ENCODE results near the gene RAC3. TPM values are rescaled to one million over a fixed set of nuclear protein-coding genes. Genes with fewer than 3 reads are reported as not detected.
A peak's percentile ranks its signal among the peaks of the same experiment; 100 is the strongest.

RAC3 gene
- total RNA-seq, 1 donor from 2014 or later: 31.6 TPM

DNA sequence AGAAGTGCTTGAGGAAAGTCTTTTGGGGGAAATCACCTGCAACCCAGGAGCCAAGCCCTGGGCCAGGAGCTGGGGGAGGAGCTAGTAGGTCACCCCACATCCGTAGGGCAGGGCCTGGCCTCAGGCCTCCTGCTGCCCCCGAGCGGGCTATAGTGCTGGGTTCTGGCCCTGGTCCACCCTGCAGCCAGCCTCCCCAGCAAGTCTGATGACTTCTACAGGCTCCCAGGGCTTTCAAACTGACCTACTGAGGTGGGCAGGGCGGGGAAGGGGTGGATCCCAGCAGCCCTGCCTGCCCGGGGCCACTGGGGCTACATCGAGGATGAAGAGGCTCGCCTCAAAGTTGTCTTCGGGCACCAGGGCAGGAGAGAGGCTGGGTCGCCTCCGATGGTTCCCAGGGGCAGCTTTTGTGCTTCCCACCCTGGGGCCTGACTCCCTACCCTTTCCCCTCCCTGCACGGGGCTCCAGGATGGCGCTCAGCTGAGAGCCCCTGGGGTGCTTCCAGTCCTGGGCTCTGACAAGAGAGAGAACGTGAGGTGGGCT, 13.8 kb upstream of the RAC3 start:
- Histone ChIP-seq H3F3A (ENCODE audit: low read depth) (peaks cover 15% of the 10 kb centered on the region), H3K4me2 (no peak overlapping the region), H3K79me2 (ENCODE audit: low read depth) (peaks cover 15% of the 10 kb centered on the region), H2AFZ (replicated peaks) (no peak overlapping the region), H3K9ac (no peak overlapping the region), H4K20me1 (ENCODE audit: low read depth) (peaks cover 29% of the 10 kb centered on the region), H3K27me3 (no peaks in the 10 kb centered on the region), H3K9me3 (ENCODE audit: low read depth) (no peaks in the 10 kb centered on the region), H3K4me3 (no peak overlapping the region), H3K4me1 (peaks cover 6% of the 10 kb centered on the region), H3K27ac (peak overlapping the region; percentile 29), H3K36me3 (no peaks in the 10 kb centered on the region)
- no peak for DNase-seq (ENCODE audit: low spot score)
- H3K36me3 Mint-ChIP-seq: no peaks in the 10 kb centered on the region
- H3K9me3 Mint-ChIP-seq: no peaks in the 10 kb centered on the region
- TF ChIP-seq EZH2 (IDR thresholded peaks at IDR 0.05) (no peak), EZH2phosphoT487 (IDR thresholded peaks at IDR 0.05) (no peak)
- TF ChIP-seq, protein P1, sequence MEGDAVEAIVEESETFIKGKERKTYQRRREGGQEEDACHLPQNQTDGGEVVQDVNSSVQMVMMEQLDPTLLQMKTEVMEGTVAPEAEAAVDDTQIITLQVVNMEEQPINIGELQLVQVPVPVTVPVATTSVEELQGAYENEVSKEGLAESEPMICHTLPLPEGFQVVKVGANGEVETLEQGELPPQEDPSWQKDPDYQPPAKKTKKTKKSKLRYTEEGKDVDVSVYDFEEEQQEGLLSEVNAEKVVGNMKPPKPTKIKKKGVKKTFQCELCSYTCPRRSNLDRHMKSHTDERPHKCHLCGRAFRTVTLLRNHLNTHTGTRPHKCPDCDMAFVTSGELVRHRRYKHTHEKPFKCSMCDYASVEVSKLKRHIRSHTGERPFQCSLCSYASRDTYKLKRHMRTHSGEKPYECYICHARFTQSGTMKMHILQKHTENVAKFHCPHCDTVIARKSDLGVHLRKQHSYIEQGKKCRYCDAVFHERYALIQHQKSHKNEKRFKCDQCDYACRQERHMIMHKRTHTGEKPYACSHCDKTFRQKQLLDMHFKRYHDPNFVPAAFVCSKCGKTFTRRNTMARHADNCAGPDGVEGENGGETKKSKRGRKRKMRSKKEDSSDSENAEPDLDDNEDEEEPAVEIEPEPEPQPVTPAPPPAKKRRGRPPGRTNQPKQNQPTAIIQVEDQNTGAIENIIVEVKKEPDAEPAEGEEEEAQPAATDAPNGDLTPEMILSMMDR (IDR thresholded peaks at IDR 0.05): no peak
- peaks cover 11% of the 10 kb centered on the region for H3K4me1 Mint-ChIP-seq
- H3K27ac Mint-ChIP-seq: no peak overlapping the region
- no peak overlapping the region for H3K4me3 Mint-ChIP-seq
- peaks cover 3% of the 10 kb centered on the region for H3K27me3 Mint-ChIP-seq (ENCODE audit: insufficient read depth, low read depth)

DNA sequence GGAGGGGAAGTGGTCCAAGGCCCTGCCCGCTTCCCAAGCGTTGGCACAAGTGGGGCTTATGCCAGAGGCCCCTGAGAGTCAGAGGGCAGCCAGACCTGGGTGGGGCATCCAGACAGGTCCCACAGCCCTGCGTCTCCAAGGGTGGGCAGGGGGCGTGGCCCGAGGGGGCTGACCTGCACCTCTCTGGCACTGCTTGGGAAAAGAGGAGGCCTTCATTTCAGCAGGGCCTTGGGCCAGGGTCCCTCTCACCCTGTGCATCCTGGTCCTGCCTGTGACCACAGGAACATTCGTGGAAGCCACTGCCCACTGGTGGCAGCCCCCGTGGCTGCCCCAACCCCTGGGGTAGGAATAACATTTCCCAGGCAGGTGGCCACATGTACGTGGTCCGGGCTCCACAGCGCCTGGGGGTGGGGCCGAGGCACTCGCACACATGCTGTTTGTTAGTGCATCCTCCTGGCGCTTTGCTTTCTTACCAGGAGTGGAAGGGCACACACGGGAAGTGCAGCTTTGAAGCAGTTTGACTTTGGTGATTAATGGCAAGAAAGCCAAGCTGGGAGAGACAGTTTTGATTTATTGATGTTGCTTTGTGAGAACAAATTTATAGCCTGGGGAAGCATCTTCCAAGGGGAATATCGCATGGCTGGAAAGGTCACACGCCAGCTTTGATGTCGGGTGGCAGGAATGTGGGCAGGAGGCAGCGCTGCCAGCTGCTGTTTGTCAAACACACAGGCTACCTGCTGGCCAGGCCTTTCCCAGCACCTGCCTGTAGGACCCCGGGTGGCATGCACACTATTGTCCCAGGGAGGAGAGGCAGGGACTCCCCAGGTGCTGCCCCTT, 13.1 kb upstream of the RAC3 start:
- no peak overlapping the region for H2AFZ ChIP-seq (replicated peaks)
- no peak overlapping the region for H3K4me3 ChIP-seq
- H3K4me2 ChIP-seq: no peak overlapping the region
- DNase-seq (ENCODE audit: low spot score): no peak
- H3K27ac Mint-ChIP-seq: no peak overlapping the region
- peaks cover 8% of the 10 kb centered on the region for H3K4me1 Mint-ChIP-seq
- peaks cover 29% of the 10 kb centered on the region for H4K20me1 ChIP-seq (ENCODE audit: low read depth)
- H3K79me2 ChIP-seq (ENCODE audit: low read depth): peaks cover 15% of the 10 kb centered on the region
- no peak overlapping the region for H3K27ac ChIP-seq
- H3K36me3 ChIP-seq: no peaks in the 10 kb centered on the region
- H3F3A ChIP-seq (ENCODE audit: low read depth): peaks cover 15% of the 10 kb centered on the region
- H3K4me1 ChIP-seq: peaks cover 6% of the 10 kb centered on the region
- H3K9me3 ChIP-seq (ENCODE audit: low read depth): no peaks in the 10 kb centered on the region
- no peaks in the 10 kb centered on the region for H3K36me3 Mint-ChIP-seq
- no peak for TF ChIP-seq EZH2 (IDR thresholded peaks at IDR 0.05)
- TF ChIP-seq, protein P1 (IDR thresholded peaks at IDR 0.05): no peak
- TF ChIP-seq EZH2phosphoT487 (IDR thresholded peaks at IDR 0.05): no peak
- H3K27me3 ChIP-seq: no peaks in the 10 kb centered on the region
- H3K27me3 Mint-ChIP-seq (ENCODE audit: insufficient read depth, low read depth): peaks cover 3% of the 10 kb centered on the region
- no peaks in the 10 kb centered on the region for H3K9me3 Mint-ChIP-seq
- H3K9ac ChIP-seq: no peak overlapping the region
- peak overlapping the region; percentile 60 for H3K4me3 Mint-ChIP-seq

DNA sequence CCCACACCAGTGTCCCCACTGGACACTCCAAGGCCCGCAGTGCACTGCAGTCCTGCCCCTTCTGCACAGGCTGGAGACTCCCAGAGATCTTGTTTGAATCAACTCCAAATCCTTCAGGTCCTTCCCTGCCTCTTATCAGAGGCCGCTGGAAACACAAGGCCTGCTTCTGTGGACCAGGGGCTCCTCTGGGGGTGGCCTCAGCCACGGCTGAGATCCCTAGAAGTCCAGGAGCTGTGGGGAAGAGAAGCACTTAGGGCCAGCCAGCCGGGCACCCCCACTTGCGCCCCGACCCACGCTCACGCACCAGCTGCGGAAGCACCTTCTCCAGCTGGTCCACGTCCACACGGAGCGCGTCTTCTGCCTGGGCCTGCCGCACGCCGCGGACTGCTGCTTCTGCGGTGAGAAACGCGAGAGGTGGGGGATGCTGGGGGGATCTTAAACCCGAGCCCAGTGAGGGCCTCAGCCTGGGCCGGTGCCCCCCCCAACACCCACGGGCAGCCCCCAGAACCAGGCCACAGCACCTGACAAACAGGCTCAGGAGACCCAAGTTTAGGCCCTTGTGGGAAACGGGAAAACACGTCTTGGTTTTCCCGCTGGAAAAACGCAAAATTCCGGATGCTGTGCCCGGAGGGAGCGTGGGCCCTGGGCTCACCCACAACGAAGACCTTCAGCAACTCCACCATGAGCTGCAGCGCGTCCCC, 12.3 kb upstream of the RAC3 start:
- peaks cover 10% of the 10 kb centered on the region for H3K4me1 ChIP-seq
- no peaks in the 10 kb centered on the region for H3K27me3 Mint-ChIP-seq (ENCODE audit: insufficient read depth, low read depth)
- DNase-seq (ENCODE audit: low spot score): no peak
- H3K9ac ChIP-seq: no peak overlapping the region
- H3K27ac ChIP-seq: no peak overlapping the region
- no peaks in the 10 kb centered on the region for H3K9me3 Mint-ChIP-seq
- no peak overlapping the region for H2AFZ ChIP-seq (replicated peaks)
- H3F3A ChIP-seq (ENCODE audit: low read depth): peaks cover 15% of the 10 kb centered on the region
- no peak overlapping the region for H3K4me3 ChIP-seq
- H3K27me3 ChIP-seq: no peaks in the 10 kb centered on the region
- TF ChIP-seq EZH2 (IDR thresholded peaks at IDR 0.05): no peak
- TF ChIP-seq EZH2phosphoT487 (IDR thresholded peaks at IDR 0.05): no peak
- TF ChIP-seq, protein P1 (IDR thresholded peaks at IDR 0.05): no peak
- H4K20me1 ChIP-seq (ENCODE audit: low read depth): peaks cover 29% of the 10 kb centered on the region
- peaks cover 20% of the 10 kb centered on the region for H3K79me2 ChIP-seq (ENCODE audit: low read depth)
- peaks cover 12% of the 10 kb centered on the region for H3K4me1 Mint-ChIP-seq
- H3K4me3 Mint-ChIP-seq: no peak overlapping the region
- H3K27ac Mint-ChIP-seq: no peak overlapping the region
- H3K36me3 Mint-ChIP-seq: no peaks in the 10 kb centered on the region
- no peaks in the 10 kb centered on the region for H3K36me3 ChIP-seq
- H3K4me2 ChIP-seq: no peak overlapping the region
- H3K9me3 ChIP-seq (ENCODE audit: low read depth): no peaks in the 10 kb centered on the region
